K562 (cell line): ENCODE data around the gene CBX2. TPM values are rescaled to one million over a fixed set of nuclear protein-coding genes. Genes with fewer than 3 reads are reported as not detected.

Experiments
- ATF4 ChIP-seq: fragments of 450-650 bp; formaldehyde crosslinking; IDR thresholded peaks from 2 replicates; pipeline ENCODE4 v1.4.0; 2022; ENCODE audit warnings: mild to moderate bottlenecking, moderate library complexity
- CHD2 ChIP-seq: IDR thresholded peaks from 2 replicates; pipeline ENCODE4 v1.6.1; 2011; ENCODE audit warnings: low read depth, low read length
- EGR1 ChIP-seq: fragments of 450-650 bp; conservative IDR thresholded peaks from 2 replicates; pipeline ENCODE4 v1.6.1; 2017; ENCODE audit warnings: mild to moderate bottlenecking
- FOXJ2 ChIP-seq: fragments of 200-800 bp; sonication (Bioruptor generic); IDR thresholded peaks from 2 replicates; pipeline ENCODE4 v1.6.1; 2016; ENCODE audit warnings: missing genetic modification characterization, missing compliant biosample characterization
- MTA1 ChIP-seq: fragments of 450-650 bp; IDR thresholded peaks from 2 replicates; pipeline ENCODE4 v1.6.1; 2017; ENCODE audit warnings: borderline replicate concordance
- NBN ChIP-seq: fragments of 450-650 bp; IDR thresholded peaks from 2 replicates; pipeline ENCODE4 v1.6.1; 2016; ENCODE audit warnings: low read depth, mild to moderate bottlenecking
- PATZ1 ChIP-seq: fragments of 250-450 bp; sonication (Bioruptor Pico); IDR thresholded peaks from 2 replicates; pipeline ENCODE4 v1.5.0; 2020; ENCODE audit warnings: mild to moderate bottlenecking, borderline replicate concordance
- PCBP1 ChIP-seq: fragments of 200-400 bp; formaldehyde crosslinking; IDR thresholded peaks from 2 replicates; pipeline ENCODE4 v1.6.1; 2018; ENCODE audit warnings: mild to moderate bottlenecking, low read depth, low read length; ENCODE audit not compliant: poor library complexity, severe bottlenecking
- PHF20 ChIP-seq: fragments of 450-650 bp; IDR thresholded peaks from 2 replicates; pipeline ENCODE4 v1.6.1; 2018; ENCODE audit not compliant: partially characterized antibody
- PRPF4 ChIP-seq: fragments of 200-400 bp; formaldehyde crosslinking; IDR thresholded peaks from one replicate; pipeline ENCODE4 v1.6.1; 2017; ENCODE audit warnings: low read length, low read depth, mild to moderate bottlenecking; ENCODE audit not compliant: insufficient read depth, poor library complexity, severe bottlenecking
- RAD21 ChIP-seq, 2 experiments: fragments of 250-450 bp in 1 of 2; fragments of 450-650 bp in 1 of 2; sonication (Bioruptor Pico) in 1 of 2; formaldehyde crosslinking in 1 of 2; IDR thresholded peaks in 1 of 2; conservative IDR thresholded peaks in 1 of 2; 2 replicates each; pipeline versions ENCODE4 v1.4.0 to v1.8.0; 2020 to 2022; ENCODE audit warnings: mild to moderate bottlenecking in 2 of 2, moderate library complexity in 1 of 2
- SLC30A9 ChIP-seq: fragments of 250-450 bp; sonication (Bioruptor Pico); IDR thresholded peaks from 2 replicates; pipeline ENCODE4 v1.8.0; 2022; ENCODE audit warnings: mild to moderate bottlenecking, moderate library complexity
- SRF ChIP-seq, 2 experiments: fragments of 250-450, 450-650 bp in 1 of 2; sonication (Bioruptor Pico) in 1 of 2; sonication (generic) in 1 of 2; formaldehyde crosslinking; IDR thresholded peaks; 2 replicates each; pipeline versions ENCODE4 v1.5.0 to v1.5.1; 2020 to 2022; ENCODE audit warnings: mild to moderate bottlenecking in 1 of 2, missing genetic modification reagents in 1 of 2
- TBL1XR1 ChIP-seq, 2 experiments: IDR thresholded peaks; 2 replicates each; pipeline ENCODE4 v1.6.1; 2012; ENCODE audit warnings: improper control_type of control experiment in 2 of 2, low read length in 2 of 2, mild to moderate bottlenecking in 1 of 2
- ZBTB49 ChIP-seq: sonication (generic); formaldehyde crosslinking; IDR thresholded peaks from 2 replicates; pipeline ENCODE4 v1.8.0; 2022; ENCODE audit warnings: missing genetic modification reagents, mild to moderate bottlenecking, borderline replicate concordance
- ZBTB9 ChIP-seq: fragments of 450-650 bp; formaldehyde crosslinking; IDR thresholded peaks from 2 replicates; pipeline ENCODE4 v1.4.0; 2020; ENCODE audit warnings: mild to moderate bottlenecking, moderate library complexity
- ZNF395 ChIP-seq: fragments of 200-800 bp; sonication (Bioruptor generic); IDR thresholded peaks from 2 replicates; pipeline ENCODE4 v1.6.1; 2017; ENCODE audit warnings: missing genetic modification characterization, missing compliant biosample characterization
- polyA plus RNA-seq, 8 experiments: library from polyadenylated mRNA; depleted of rRNA in 4 of 8; stranded (reverse) in 5 of 8; unstranded in 3 of 8; fragments of >200 nt; fragmentation: Nextera tagmentation in 2 of 8; fragmentation: Illumina TruSeq in 1 of 8; extraction: Ambion mirVana in 2 of 8; extraction: Trizol in 1 of 8; gene quantifications; 2 replicates each; pipeline versions ENCODE4 v1.2.1 to v1.2.3, GENCODE V29; 2011 to 2014; ENCODE audit warnings: inconsistent platforms in 1 of 8, missing spikeins in 1 of 8
- total RNA-seq, 7 experiments: library from RNA; depleted of rRNA in 6 of 7; stranded (reverse); fragments of >200 nt in 6 of 7; fragmentation: Illumina TruSeq in 2 of 7; extraction: Trizol in 2 of 7; gene quantifications; 2 replicates each; pipeline versions ENCODE4 v1.2.1 to v1.2.3, GENCODE V29; 2011 to 2021; ENCODE audit warnings: low replicate concordance in 1 of 7

Gene CBX2
- total and polyA plus RNA-seq, 9 of the 15 experiments (the other 6 are each of a cell fraction or from before 2014, with no cell fraction given): 0.66 to 26.9 (median 13.9) TPM

- TF ChIP-seq ZBTB9 (CRISPR knock-in tag): peak; percentile 77
- TF ChIP-seq ATF4 (CRISPR knock-in tag): 0 out of 2 replicates have a peak, but pooled peaks have one; percentile 37
- TF ChIP-seq MTA1: 0 out of 2 replicates have a peak, but pooled peaks have one; percentile 27
- TF ChIP-seq FOXJ2 (tag): peak; percentile 51; the same call in 1 of the 2 replicates
- 0 out of 2 replicates have a peak, but pooled peaks have one; percentile 35 for TF ChIP-seq NBN
- no peak for TF ChIP-seq ZBTB49 (CRISPR knock-in tag)
- TF ChIP-seq PRPF4: peak; percentile 94
- peak; percentile 88; the same call in 1 of the 2 replicates for TF ChIP-seq ZNF395
- TF ChIP-seq RAD21 (CRISPR knock-in tag; conservative IDR thresholded peaks at IDR 0.05 in 1 of 2, IDR thresholded peaks at IDR 0.05 in 1 of 2): peak in 1 of 2 experiments; percentile 5; a peak in 1 of 4 replicates
- no peak for TF ChIP-seq SLC30A9 (CRISPR knock-in tag)
- TF ChIP-seq SRF (CRISPR knock-in tag; IDR thresholded peaks at IDR 0.05): no peak
- TF ChIP-seq PHF20: peak; percentile 49
- TF ChIP-seq CHD2: 0 out of 2 replicates have a peak, but pooled peaks have one; percentile 62
- TF ChIP-seq PCBP1: no peak
- peak in 1 of 2 experiments; percentile 63; a peak in 1 of 4 replicates for TF ChIP-seq TBL1XR1 (IDR thresholded peaks at IDR 0.05; ENCODE audit: low read length in 2 of 2)
- TF ChIP-seq PATZ1 (CRISPR knock-in tag): 0 out of 2 replicates have a peak, but pooled peaks have one; percentile 23
- TF ChIP-seq EGR1: peak; percentile 54
Measured at GRCh38 chr17:79831265-79832217, 53.6 kb downstream of the CBX2 start (continued).
